GM23338 (cell line): ENCODE measurements around the gene PCDHA2. TPM values are rescaled to one million over a fixed set of nuclear protein-coding genes. Genes with fewer than 3 reads are reported as not detected.
A peak's percentile ranks its signal among the peaks of the same experiment; 100 is the strongest.

Source experiments
- ATAC-seq: fragments of 200-7000 bp; cut with Tn5 transposase; 3 replicates; pipeline ENCODE4 v1.9.1; 2020
- DNase-seq: peaks from one replicate; pipeline ENCODE4 v3.0.0-alpha.2; 2015; ENCODE audit warnings: low spot score
- H2AFZ ChIP-seq: fragments of 200-600 bp; sonication (generic); 2 replicates; pipeline ENCODE4 v1.8.0; 2016; ENCODE audit warnings: antibody characterized with exemption, mild to moderate bottlenecking, moderate library complexity
- H3F3A ChIP-seq: fragments of 200-600 bp; sonication (generic); replicated peaks from 2 replicates; pipeline ENCODE4 v1.8.0; 2017; ENCODE audit warnings: antibody characterized with exemption, mixed run types, low read depth
- H3K27ac ChIP-seq: fragments of 200-600 bp; sonication (generic); 2 replicates; pipeline ENCODE4 v1.6.1; 2016; ENCODE audit warnings: low read depth
- H3K27me3 ChIP-seq: fragments of 200-600 bp; sonication (generic); 2 replicates; pipeline ENCODE4 v1.8.0; 2016; ENCODE audit warnings: mild to moderate bottlenecking, mixed run types, moderate library complexity; ENCODE audit not compliant: insufficient read depth
- H3K36me3 ChIP-seq: fragments of 200-600 bp; sonication (generic); 2 replicates; pipeline ENCODE4 v1.8.0; 2016; ENCODE audit warnings: mild to moderate bottlenecking; ENCODE audit not compliant: insufficient read depth
- H3K4me1 ChIP-seq: fragments of 200-600 bp; sonication (generic); 2 replicates; pipeline ENCODE4 v1.8.0; 2016; ENCODE audit warnings: mild to moderate bottlenecking, moderate library complexity; ENCODE audit not compliant: insufficient read depth
- H3K4me2 ChIP-seq: fragments of 200-600 bp; sonication (generic); 2 replicates; pipeline ENCODE4 v1.7.1; 2017; ENCODE audit warnings: mixed run types
- H3K4me3 ChIP-seq: fragments of 200-600 bp; sonication (generic); 2 replicates; pipeline ENCODE4 v1.6.1; 2016; ENCODE audit warnings: mixed run types
- H3K79me2 ChIP-seq: fragments of 200-600 bp; sonication (generic); replicated peaks from 2 replicates; pipeline ENCODE4 v1.8.0; 2017; ENCODE audit warnings: mild to moderate bottlenecking; ENCODE audit not compliant: insufficient read depth
- H3K9me2 ChIP-seq: fragments of 200-600 bp; sonication (generic); 2 replicates; pipeline ENCODE4 v1.8.0; 2017; ENCODE audit not compliant: insufficient read depth
- H4K20me1 ChIP-seq: fragments of 200-600 bp; sonication (generic); replicated peaks from 2 replicates; pipeline ENCODE4 v1.8.0; 2017; ENCODE audit warnings: mild to moderate bottlenecking; ENCODE audit not compliant: insufficient read depth
- H3K27ac Mint-ChIP-seq: 2 replicates; pipeline ENCODE4 v1.8.0; 2020; ENCODE audit warnings: inconsistent platforms, mild to moderate bottlenecking, moderate library complexity, mixed read lengths
- H3K27me3 Mint-ChIP-seq: 3 replicates; pipeline ENCODE4 v1.8.0; 2022; ENCODE audit warnings: low read depth, mild to moderate bottlenecking, moderate library complexity, mixed read lengths, inconsistent platforms; ENCODE audit not compliant: insufficient read depth, poor library complexity
- H3K36me3 Mint-ChIP-seq: 3 replicates; pipeline ENCODE4 v1.8.0; 2021; ENCODE audit warnings: low read depth, mild to moderate bottlenecking, inconsistent platforms, moderate library complexity, mixed read lengths
- H3K4me1 Mint-ChIP-seq: 3 replicates; pipeline ENCODE4 v1.8.0; 2020; ENCODE audit warnings: mild to moderate bottlenecking, inconsistent platforms, mixed read lengths
- H3K4me3 Mint-ChIP-seq: 3 replicates; pipeline ENCODE4 v1.8.0; 2021; ENCODE audit warnings: moderate library complexity, mild to moderate bottlenecking, inconsistent platforms, mixed read lengths
- H3K9me3 Mint-ChIP-seq: 3 replicates; pipeline ENCODE4 v1.8.0; 2020; ENCODE audit warnings: moderate library complexity, mild to moderate bottlenecking, inconsistent platforms, mixed read lengths
- EZH2phosphoT487 ChIP-seq: fragments of 200-600 bp; sonication (generic); IDR thresholded peaks from one replicate; pipeline ENCODE4 v1.8.1; 2018; ENCODE audit warnings: antibody characterized with exemption; ENCODE audit not compliant: unreplicated experiment
- NANOG ChIP-seq: IDR thresholded peaks from 2 replicates; pipeline ENCODE4 v1.6.1; 2016; ENCODE audit warnings: antibody characterized with exemption, borderline replicate concordance
- REST ChIP-seq: IDR thresholded peaks from one replicate; pipeline ENCODE4 v1.6.1; 2018; ENCODE audit warnings: antibody characterized with exemption; ENCODE audit not compliant: unreplicated experiment
- polyA plus RNA-seq: library from polyadenylated mRNA; unstranded; fragments of >200 nt; fragmentation: Nextera tagmentation; extraction: Ambion mirVana; gene quantifications from 2 replicates; pipeline ENCODE4 v1.2.1, GENCODE V29; 2016
- total RNA-seq: library from RNA; depleted of rRNA; stranded (reverse); fragments of >200 nt; shearing (Covaris generic); gene quantifications from 2 replicates; pipeline ENCODE4 v1.2.3, GENCODE V29; 2014
- TF ChIP-seq, protein P1 (sequence below), 2 experiments: fragments of 200-600 bp in 1 of 2; sonication (generic) in 1 of 2; conservative IDR thresholded peaks; 2 replicates each; pipeline versions ENCODE4 v1.5.1 to v1.6.1; 2016 to 2017; ENCODE audit warnings: antibody characterized with exemption in 2 of 2, low read depth in 2 of 2, mild to moderate bottlenecking in 2 of 2, moderate library complexity in 1 of 2

PCDHA2 gene
- total and polyA plus RNA-seq, 2 experiments from 2014 or later = 0.99 to 2.2 TPM

DNA sequence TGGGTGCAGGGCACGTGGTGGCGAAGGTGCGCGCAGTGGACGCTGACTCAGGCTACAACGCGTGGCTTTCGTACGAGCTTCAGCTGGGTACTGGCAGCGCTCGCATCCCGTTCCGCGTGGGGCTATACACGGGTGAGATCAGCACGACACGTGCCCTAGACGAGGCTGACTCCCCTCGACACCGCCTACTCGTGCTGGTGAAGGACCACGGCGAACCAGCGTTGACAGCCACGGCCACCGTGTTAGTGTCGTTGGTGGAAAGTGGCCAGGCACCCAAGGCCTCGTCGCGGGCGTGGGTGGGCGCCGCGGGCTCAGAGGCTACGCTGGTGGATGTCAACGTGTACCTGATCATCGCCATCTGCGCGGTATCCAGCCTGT lies 2.1 kb downstream of the PCDHA2 start (continued):
- TF ChIP-seq, protein P1, sequence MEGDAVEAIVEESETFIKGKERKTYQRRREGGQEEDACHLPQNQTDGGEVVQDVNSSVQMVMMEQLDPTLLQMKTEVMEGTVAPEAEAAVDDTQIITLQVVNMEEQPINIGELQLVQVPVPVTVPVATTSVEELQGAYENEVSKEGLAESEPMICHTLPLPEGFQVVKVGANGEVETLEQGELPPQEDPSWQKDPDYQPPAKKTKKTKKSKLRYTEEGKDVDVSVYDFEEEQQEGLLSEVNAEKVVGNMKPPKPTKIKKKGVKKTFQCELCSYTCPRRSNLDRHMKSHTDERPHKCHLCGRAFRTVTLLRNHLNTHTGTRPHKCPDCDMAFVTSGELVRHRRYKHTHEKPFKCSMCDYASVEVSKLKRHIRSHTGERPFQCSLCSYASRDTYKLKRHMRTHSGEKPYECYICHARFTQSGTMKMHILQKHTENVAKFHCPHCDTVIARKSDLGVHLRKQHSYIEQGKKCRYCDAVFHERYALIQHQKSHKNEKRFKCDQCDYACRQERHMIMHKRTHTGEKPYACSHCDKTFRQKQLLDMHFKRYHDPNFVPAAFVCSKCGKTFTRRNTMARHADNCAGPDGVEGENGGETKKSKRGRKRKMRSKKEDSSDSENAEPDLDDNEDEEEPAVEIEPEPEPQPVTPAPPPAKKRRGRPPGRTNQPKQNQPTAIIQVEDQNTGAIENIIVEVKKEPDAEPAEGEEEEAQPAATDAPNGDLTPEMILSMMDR (conservative IDR thresholded peaks at IDR 0.05; ENCODE audit: low read depth in 2 of 2) = no peak
- TF ChIP-seq NANOG (no peak), REST (no peak)

GRCh38 chr5:140800816-140801493 lies 6.3 kb downstream of the PCDHA2 start, which contains the start of gene PCDHA3:
PCDHA3 (plus strand) TSS chr5:140801057.
- Mint-ChIP-seq H3K9me3 (peaks cover 25% of the 10 kb centered on the region), H3K4me3 (no peak within 1 kb of the TSS), H3K36me3 (peaks cover 48% of the 10 kb centered on the region), H3K4me1 (no peaks in the 10 kb centered on the region; the same call in 1 of the 3 replicates), H3K27ac (no peak within 1 kb of the TSS), H3K27me3 (no peaks in the 10 kb centered on the region)
- H3F3A ChIP-seq = no peaks in the 10 kb centered on the region
- H3K4me2 ChIP-seq = peak within 1 kb of the TSS; percentile 61
- H3K79me2 ChIP-seq = no peaks in the 10 kb centered on the region
- H2AFZ ChIP-seq = peak within 1 kb of the TSS; percentile 15; the same call in 1 of the 2 replicates
- TF ChIP-seq EZH2phosphoT487 = no peak
- TF ChIP-seq, protein P1 (conservative IDR thresholded peaks at IDR 0.05; ENCODE audit: low read depth in 2 of 2) = peak; percentile 63 to 67
- no peaks in the 10 kb centered on the region for H3K36me3 ChIP-seq
- H3K4me3 ChIP-seq = peak within 1 kb of the TSS; percentile 50
- no peaks in the 10 kb centered on the region for H3K9me2 ChIP-seq
- ATAC-seq = no peak
- H3K27ac ChIP-seq = no peak within 1 kb of the TSS
- peak; percentile 74 for DNase-seq
- no peaks in the 10 kb centered on the region for H3K27me3 ChIP-seq
- no peaks in the 10 kb centered on the region for H3K4me1 ChIP-seq
- no peaks in the 10 kb centered on the region for H4K20me1 ChIP-seq
